ENCODE data around the gene EME1.

EME1 gene

GRCh38 chr17:50375858-50376538 lies 3.0 kb downstream of the EME1 start:
- no peak for DNase-seq (ENCODE audit: extremely low read depth, low read depth)
- no peak for TF ChIP-seq CTCF (IDR thresholded peaks at IDR 0.05; ENCODE audit: low read depth, low read length)

GRCh38 chr17:50379351-50380132 lies 6.5 kb downstream of the EME1 start:
- DNase-seq (ENCODE audit: extremely low read depth, low read depth), result no peak
- no peak for TF ChIP-seq CTCF (IDR thresholded peaks at IDR 0.05; ENCODE audit: low read depth, low read length)

- no peak; the same call in 1 of the 2 replicates for TF ChIP-seq CTCF (IDR thresholded peaks at IDR 0.05; ENCODE audit: low read depth, low read length)
- no peak for DNase-seq (ENCODE audit: extremely low read depth, low read depth)
Measured at GRCh38 chr17:50380369-50381259, 7.6 kb downstream of the EME1 start.

- DNase-seq (ENCODE audit: extremely low read depth, low read depth), result no peak
- no peak; the same call in 1 of the 2 replicates for TF ChIP-seq CTCF (IDR thresholded peaks at IDR 0.05; ENCODE audit: low read depth, low read length)
Measured at GRCh38 chr17:50381260-50381815, 8.3 kb downstream of the EME1 start.

- TF ChIP-seq CTCF (IDR thresholded peaks at IDR 0.05; ENCODE audit: low read depth, low read length), result no peak
- no peak for DNase-seq (ENCODE audit: extremely low read depth, low read depth)
Measured at GRCh38 chr17:50381920-50382319, 8.9 kb downstream of the EME1 start.

GRCh38 chr17:50382931-50383330 lies 9.9 kb downstream of the EME1 start:
- TF ChIP-seq CTCF (IDR thresholded peaks at IDR 0.05; ENCODE audit: low read depth, low read length), result no peak
- no peak for DNase-seq (ENCODE audit: extremely low read depth, low read depth)

Data from AG09319 (cell line).